ENCODE results near the gene PSMA1. TPM values are rescaled to one million over a fixed set of nuclear protein-coding genes. Genes with fewer than 3 reads are reported as not detected.

Gene PSMA1
- total RNA-seq, result 151 and 153 TPM in 2 replicates

GRCh38 chr11:14519917-14520746 lies at the start of gene PSMA1:
PSMA1 (minus strand) TSS chr11:14520386; CDS start chr11:14520299, 87 bp downstream.

GRCh38 chr11:14499560-14500180 lies 20.5 kb downstream of the PSMA1 start, which contains the start of gene COPB1:
COPB1 (minus strand) TSS chr11:14499811; CDS start chr11:14498928, 883 bp downstream.

Other genes starting within 250 kb of the PSMA1 start
- 55.8 and 89.9 TPM in 2 replicates for gene RRAS2, start 161.2 kb downstream of the PSMA1 start, total RNA-seq
- gene COPB1, start 20.6 kb downstream of the PSMA1 start, total RNA-seq, result 402 and 481 TPM in 2 replicates
- gene PDE3B, start 123.4 kb upstream of the PSMA1 start, total RNA-seq, result 1.8 and 3.1 TPM in 2 replicates